ENCODE measurements around the gene CNTNAP2. TPM values are rescaled to one million over a fixed set of nuclear protein-coding genes. Genes with fewer than 3 reads are reported as not detected.

The CNTNAP2 gene
- total RNA-seq, 1 donor from 2014 or later = 5.4 TPM

DNA sequence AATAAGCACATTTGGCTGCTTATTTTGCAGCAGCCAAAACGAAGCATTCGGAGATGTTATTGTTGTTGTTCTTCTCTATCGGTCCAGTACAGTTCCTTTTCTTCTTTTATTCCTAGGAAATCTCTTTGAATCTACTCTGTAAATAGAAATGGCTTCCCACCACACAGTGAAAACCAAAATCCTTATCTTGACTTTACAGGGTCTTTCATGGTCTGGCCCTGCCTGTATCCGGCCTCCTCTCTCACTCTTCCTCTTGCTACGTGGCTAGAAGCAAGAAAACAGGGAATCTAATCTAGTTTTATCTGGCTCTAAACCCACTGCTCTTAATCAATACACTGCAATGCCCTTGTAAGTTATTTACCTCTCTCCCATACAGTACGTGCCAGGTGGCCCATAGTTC lies 1547.9 kb downstream of the CNTNAP2 start:
- DNase-seq (ENCODE audit: low spot score) = no peak
- H3K27me3 Mint-ChIP-seq (ENCODE audit: unreplicated experiment) = no peaks in the 10 kb centered on the region
- peak overlapping the region; percentile 81 for H3K27ac Mint-ChIP-seq (ENCODE audit: unreplicated experiment)
- H3K4me1 Mint-ChIP-seq (ENCODE audit: unreplicated experiment) = peaks cover 4% of the 10 kb centered on the region
- H3K36me3 Mint-ChIP-seq (ENCODE audit: low read depth, unreplicated experiment) = no peaks in the 10 kb centered on the region
- no peak overlapping the region for H3K4me3 Mint-ChIP-seq (ENCODE audit: unreplicated experiment)
- peaks cover 3% of the 10 kb centered on the region for H3K9me3 Mint-ChIP-seq (ENCODE audit: unreplicated experiment)
- TF ChIP-seq CTCF (IDR thresholded peaks at IDR 0.05; ENCODE audit: unreplicated experiment) = no peak

- no peaks in the 10 kb centered on the region for H3K4me1 Mint-ChIP-seq (ENCODE audit: unreplicated experiment)
- no peak for DNase-seq (ENCODE audit: low spot score)
- H3K27ac Mint-ChIP-seq (ENCODE audit: unreplicated experiment) = no peak overlapping the region
- H3K36me3 Mint-ChIP-seq (ENCODE audit: low read depth, unreplicated experiment) = no peaks in the 10 kb centered on the region
- TF ChIP-seq CTCF (IDR thresholded peaks at IDR 0.05; ENCODE audit: unreplicated experiment) = no peak
- no peaks in the 10 kb centered on the region for H3K27me3 Mint-ChIP-seq (ENCODE audit: unreplicated experiment)
- H3K4me3 Mint-ChIP-seq (ENCODE audit: unreplicated experiment) = no peak overlapping the region
- no peaks in the 10 kb centered on the region for H3K9me3 Mint-ChIP-seq (ENCODE audit: unreplicated experiment)
Observed at GRCh38 chr7:147670759-147671158, 1554.2 kb downstream of the CNTNAP2 start.

DNA sequence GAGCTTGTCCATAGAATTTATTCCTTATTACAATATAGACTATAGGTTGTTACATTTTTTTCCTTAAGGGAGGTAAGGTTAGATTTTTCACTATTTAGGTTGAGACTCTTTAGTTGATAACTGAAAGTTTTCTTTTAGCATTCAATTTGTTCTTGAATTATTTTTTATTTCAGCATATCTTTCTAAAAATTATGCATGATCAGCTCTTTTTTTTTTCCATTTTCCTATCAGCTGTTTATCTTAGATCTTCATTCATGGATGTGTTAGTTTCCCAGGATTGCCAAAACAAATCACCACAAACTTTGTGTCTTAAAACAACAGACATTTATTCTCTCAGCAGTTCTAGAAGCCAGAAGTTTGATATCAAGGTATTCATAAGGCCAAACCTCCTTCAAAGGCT lies 1558.1 kb downstream of the CNTNAP2 start:
- Mint-ChIP-seq H3K36me3 (ENCODE audit: low read depth, unreplicated experiment) (no peaks in the 10 kb centered on the region), H3K4me1 (ENCODE audit: unreplicated experiment) (no peaks in the 10 kb centered on the region), H3K27ac (ENCODE audit: unreplicated experiment) (no peak overlapping the region), H3K4me3 (ENCODE audit: unreplicated experiment) (no peak overlapping the region), H3K27me3 (ENCODE audit: unreplicated experiment) (no peaks in the 10 kb centered on the region), H3K9me3 (ENCODE audit: unreplicated experiment) (no peaks in the 10 kb centered on the region)
- no peak for TF ChIP-seq CTCF (IDR thresholded peaks at IDR 0.05; ENCODE audit: unreplicated experiment)
- no peak for DNase-seq (ENCODE audit: low spot score)

DNA sequence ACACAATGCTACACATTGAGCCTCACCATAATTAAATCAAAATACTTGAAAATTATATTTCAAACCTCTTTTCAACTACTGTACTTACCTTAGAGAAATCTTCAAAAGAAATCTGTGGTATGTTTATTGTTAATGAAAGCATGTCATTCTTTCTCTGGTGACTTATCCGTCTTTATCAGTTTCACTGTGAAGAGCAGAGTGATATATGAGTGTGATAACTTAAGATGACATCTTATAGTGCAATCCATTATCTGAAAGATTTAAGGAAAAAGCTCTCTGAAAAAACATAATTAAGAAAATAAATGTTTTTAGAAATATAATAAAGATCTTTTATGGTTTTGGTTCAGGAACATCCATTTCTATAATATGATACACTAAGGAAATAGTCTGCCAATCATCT lies 1562.3 kb downstream of the CNTNAP2 start:
- H3K4me3 Mint-ChIP-seq (ENCODE audit: unreplicated experiment) = no peak overlapping the region
- no peaks in the 10 kb centered on the region for H3K36me3 Mint-ChIP-seq (ENCODE audit: low read depth, unreplicated experiment)
- H3K27me3 Mint-ChIP-seq (ENCODE audit: unreplicated experiment) = no peaks in the 10 kb centered on the region
- no peak overlapping the region for H3K27ac Mint-ChIP-seq (ENCODE audit: unreplicated experiment)
- no peak for TF ChIP-seq CTCF (IDR thresholded peaks at IDR 0.05; ENCODE audit: unreplicated experiment)
- no peak for DNase-seq (ENCODE audit: low spot score)
- no peaks in the 10 kb centered on the region for H3K9me3 Mint-ChIP-seq (ENCODE audit: unreplicated experiment)
- no peaks in the 10 kb centered on the region for H3K4me1 Mint-ChIP-seq (ENCODE audit: unreplicated experiment)

GRCh38 chr7:147681530-147681929 lies 1564.9 kb downstream of the CNTNAP2 start:
- Mint-ChIP-seq H3K9me3 (ENCODE audit: unreplicated experiment) (no peaks in the 10 kb centered on the region), H3K27me3 (ENCODE audit: unreplicated experiment) (no peaks in the 10 kb centered on the region), H3K4me1 (ENCODE audit: unreplicated experiment) (no peaks in the 10 kb centered on the region), H3K4me3 (ENCODE audit: unreplicated experiment) (no peak overlapping the region), H3K27ac (ENCODE audit: unreplicated experiment) (no peak overlapping the region), H3K36me3 (ENCODE audit: low read depth, unreplicated experiment) (no peaks in the 10 kb centered on the region)
- no peak for TF ChIP-seq CTCF (IDR thresholded peaks at IDR 0.05; ENCODE audit: unreplicated experiment)
- DNase-seq (ENCODE audit: low spot score) = no peak
